GM06990 (cell line): ENCODE data around the gene TTLL6.

ENCODE experiments used
- DNase-seq: peaks from one replicate; pipeline ENCODE4 v3.0.0-alpha.2; 2011; ENCODE audit not compliant: insufficient read length; ENCODE audit errors: extremely low read depth
- H3K27me3 ChIP-seq: replicated peaks from 2 replicates; pipeline ENCODE4 v1.6.0; 2011; ENCODE audit warnings: low read length; ENCODE audit not compliant: control insufficient read depth, insufficient read depth
- H3K36me3 ChIP-seq: 2 replicates; pipeline ENCODE4 v1.5.1; 2011; ENCODE audit warnings: low read length; ENCODE audit not compliant: control insufficient read depth, insufficient read depth
- H3K4me3 ChIP-seq: replicated peaks from 2 replicates; pipeline ENCODE4 v1.5.1; 2011; ENCODE audit warnings: low read depth, mild to moderate bottlenecking, control low read depth, low read length
- CTCF ChIP-seq: IDR thresholded peaks from 2 replicates; pipeline ENCODE4 v1.5.1; 2011; ENCODE audit warnings: low read length, control low read depth, mild to moderate bottlenecking, inconsistent platforms; ENCODE audit not compliant: insufficient read depth, poor library complexity, severe bottlenecking

The TTLL6 gene

GRCh38 chr17:48734333-48735061 lies 82.5 kb downstream of the TTLL6 start:
- no peak for DNase-seq
- H3K36me3 ChIP-seq: no peaks in the 10 kb centered on the region
- peaks cover 16% of the 10 kb centered on the region for H3K27me3 ChIP-seq
- H3K4me3 ChIP-seq: no peak overlapping the region
- TF ChIP-seq CTCF: no peak

- Histone ChIP-seq H3K4me3 (no peak overlapping the region), H3K27me3 (peaks cover 13% of the 10 kb centered on the region), H3K36me3 (no peaks in the 10 kb centered on the region)
- no peak for TF ChIP-seq CTCF
- DNase-seq: no peak
Measured at GRCh38 chr17:48733632-48734328, 83.2 kb downstream of the TTLL6 start.

GRCh38 chr17:48732688-48733629 lies 84.1 kb downstream of the TTLL6 start:
- no peak for DNase-seq
- peaks cover 13% of the 10 kb centered on the region for H3K27me3 ChIP-seq
- no peaks in the 10 kb centered on the region for H3K36me3 ChIP-seq
- no peak for TF ChIP-seq CTCF
- H3K4me3 ChIP-seq: no peak overlapping the region

GRCh38 chr17:48731355-48731754 lies 85.7 kb downstream of the TTLL6 start:
- H3K27me3 ChIP-seq: peaks cover 12% of the 10 kb centered on the region
- DNase-seq: no peak
- no peak for TF ChIP-seq CTCF
- no peaks in the 10 kb centered on the region for H3K36me3 ChIP-seq
- H3K4me3 ChIP-seq: no peak overlapping the region

GRCh38 chr17:48730240-48730550 lies 86.8 kb downstream of the TTLL6 start:
- no peak for TF ChIP-seq CTCF
- H3K36me3 ChIP-seq: no peaks in the 10 kb centered on the region
- peaks cover 12% of the 10 kb centered on the region for H3K27me3 ChIP-seq
- no peak for DNase-seq
- no peak overlapping the region for H3K4me3 ChIP-seq
